Activated T-cell treated with anti-CD3 and anti-CD28 coated beads for 4 hours (primary cell): ENCODE results near the gene CCNB1IP1.
"Not testable (repeated sequence)": the region's sequence is repeated elsewhere in the genome, so short reads cannot be mapped to it uniquely, and the experiment has no call there.

Experiments used
- DNase-seq: peaks from one replicate; pipeline ENCODE4 v3.0.0-alpha.2; 2020

CCNB1IP1 gene

GRCh38 chr14:20331053-20331613 lies 1.9 kb downstream of the CCNB1IP1 start:
- no peak for DNase-seq

- DNase-seq: no peak
These were observed 3.7 kb downstream of the CCNB1IP1 start for GRCh38 chr14:20329355-20329754.

GRCh38 chr14:20328705-20329104 lies 4.4 kb downstream of the CCNB1IP1 start:
- DNase-seq: no peak

- DNase-seq: peak; percentile 15
These were observed 5.8 kb downstream of the CCNB1IP1 start for GRCh38 chr14:20327005-20327869.

GRCh38 chr14:20317720-20318119 lies 15.4 kb downstream of the CCNB1IP1 start:
- no peak for DNase-seq

- no peak for DNase-seq
These were observed 19.1 kb downstream of the CCNB1IP1 start for GRCh38 chr14:20314026-20314425.

- DNase-seq: no peak
These were observed 27.0 kb downstream of the CCNB1IP1 start for GRCh38 chr14:20306079-20306423.

GRCh38 chr14:20305265-20306078 lies 27.6 kb downstream of the CCNB1IP1 start, which contains the start of gene TTC5:
TSS of gene TTC5 (minus strand) at chr14:20305951. CDS start at chr14:20305937, 14 bp downstream.
- DNase-seq: peak; percentile 88

GRCh38 chr14:20302042-20302755 lies 30.9 kb downstream of the CCNB1IP1 start:
- DNase-seq: no peak

- DNase-seq: no peak
These were observed 38.0 kb downstream of the CCNB1IP1 start for GRCh38 chr14:20295067-20295466.

- DNase-seq: no peak
These were observed 38.4 kb downstream of the CCNB1IP1 start for GRCh38 chr14:20294636-20295035.

- DNase-seq: not testable (repeated sequence)
These were observed 51.1 kb downstream of the CCNB1IP1 start for GRCh38 chr14:20281998-20282397.

GRCh38 chr14:20280265-20280664 lies 52.8 kb downstream of the CCNB1IP1 start:
- not testable (repeated sequence) for DNase-seq

GRCh38 chr14:20278414-20278813 lies 54.7 kb downstream of the CCNB1IP1 start:
- DNase-seq: no peak

GRCh38 chr14:20277409-20277808 lies 55.7 kb downstream of the CCNB1IP1 start:
- DNase-seq: no peak

GRCh38 chr14:20274062-20274461 lies 59.0 kb downstream of the CCNB1IP1 start:
- no peak for DNase-seq

- not testable (repeated sequence) for DNase-seq
These were observed 68.7 kb downstream of the CCNB1IP1 start for GRCh38 chr14:20264361-20264760.

- DNase-seq: no peak
These were observed 70.4 kb downstream of the CCNB1IP1 start for GRCh38 chr14:20262642-20263128.
